ENCODE measurements around the gene MIB1.
A peak's percentile ranks its signal among the peaks of the same experiment; 100 is the strongest.

Gene MIB1

GRCh38 chr18:21820811-21821143, 80.2 kb downstream of the MIB1 start:
- no peak for DNase-seq

DNA sequence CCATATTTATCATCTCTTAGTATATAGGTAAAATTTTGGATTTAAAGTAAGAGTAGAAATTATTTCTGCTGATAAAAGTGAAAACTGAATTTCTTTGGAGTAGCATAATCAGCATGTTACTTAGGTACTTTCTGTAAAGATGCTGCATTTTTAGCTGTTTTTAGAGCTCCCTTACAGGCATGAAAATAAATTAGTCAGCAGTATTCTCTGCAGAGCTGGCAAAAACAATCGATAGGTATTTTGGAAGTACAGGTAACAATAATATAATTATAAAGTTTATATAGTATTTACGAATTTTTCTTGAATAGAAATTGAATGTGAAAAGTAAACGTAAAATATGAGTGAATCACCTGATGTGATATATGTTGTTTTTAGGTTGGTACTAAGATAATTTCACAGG, 83.3 kb downstream of the MIB1 start:
- no peak for DNase-seq

DNA sequence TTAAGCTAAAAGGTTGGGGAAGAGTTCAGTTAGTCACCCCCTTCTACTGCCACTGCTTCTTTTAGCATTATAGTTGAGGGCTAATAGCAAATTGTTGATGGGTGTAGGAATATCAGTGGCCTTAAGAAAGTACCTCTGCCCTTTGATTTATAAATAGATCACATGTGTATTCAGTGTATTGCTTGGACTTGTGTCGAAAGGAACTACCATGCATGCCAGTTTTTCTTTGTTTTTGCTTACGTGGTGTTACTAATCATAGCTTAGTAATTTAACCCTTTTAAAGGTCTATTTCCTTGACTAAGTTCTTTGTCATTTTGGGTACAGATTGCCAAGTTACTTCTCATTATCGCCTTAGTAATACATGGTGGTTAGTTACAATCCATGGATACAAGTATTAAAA, 85.6 kb downstream of the MIB1 start:
- DNase-seq, result no peak

- no peak for DNase-seq
Observed at GRCh38 chr18:21826641-21827302, 86.2 kb downstream of the MIB1 start.

DNA sequence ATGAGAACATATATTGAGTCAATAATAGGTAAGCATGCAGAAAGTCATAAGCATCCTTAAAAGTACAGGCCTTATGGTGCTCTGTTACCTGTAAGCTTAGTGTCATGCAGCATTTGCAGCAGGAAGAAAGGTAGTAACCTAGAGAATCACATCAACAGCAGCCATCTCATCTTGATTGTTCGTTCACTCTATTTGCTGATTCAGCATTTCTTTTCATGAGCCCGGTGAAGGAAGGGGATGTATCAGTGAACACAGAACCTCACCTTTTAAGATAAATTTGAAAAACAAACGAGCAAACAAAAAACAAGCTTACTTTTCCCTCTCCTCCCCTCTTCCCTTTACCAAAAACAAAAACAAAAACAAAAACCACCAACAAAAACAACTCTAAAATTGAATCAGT, 89.9 kb downstream of the MIB1 start:
- DNase-seq, result no peak

- no peak for DNase-seq
Observed at GRCh38 chr18:21831413-21831831, 90.8 kb downstream of the MIB1 start.

DNA sequence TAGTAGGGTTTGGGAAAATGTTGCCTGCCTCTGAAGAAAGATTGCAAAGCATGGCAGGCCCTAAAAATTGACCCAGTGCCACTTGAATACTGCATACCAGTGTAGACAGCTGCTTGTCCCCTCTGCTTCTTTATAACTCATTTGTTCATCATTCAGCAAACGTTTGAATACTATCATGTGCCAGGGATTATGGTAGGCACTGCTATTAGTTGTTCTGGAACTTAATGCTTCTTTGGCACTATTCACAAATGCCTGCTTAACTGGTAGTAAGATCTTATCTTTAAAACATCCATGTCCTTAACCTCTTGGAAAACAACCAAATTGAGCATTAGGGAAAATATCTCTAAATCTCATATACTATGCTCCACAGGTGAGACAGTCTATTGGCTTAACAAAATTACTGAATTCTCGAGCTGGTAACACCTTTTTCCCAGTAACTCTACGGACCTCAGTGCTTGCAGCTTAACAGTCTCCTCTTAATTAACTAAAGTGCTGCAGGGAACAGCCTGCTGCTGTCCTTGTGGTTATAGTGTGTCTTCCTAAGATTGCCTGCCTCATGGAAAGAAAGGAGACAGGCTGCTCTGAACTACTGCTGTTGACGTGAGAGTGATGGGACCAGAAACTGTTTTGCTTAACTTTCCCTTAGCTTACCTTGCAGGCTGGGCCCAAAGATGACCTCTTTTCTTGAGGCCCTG, 93.2 kb downstream of the MIB1 start:
- no peak for DNase-seq

DNA sequence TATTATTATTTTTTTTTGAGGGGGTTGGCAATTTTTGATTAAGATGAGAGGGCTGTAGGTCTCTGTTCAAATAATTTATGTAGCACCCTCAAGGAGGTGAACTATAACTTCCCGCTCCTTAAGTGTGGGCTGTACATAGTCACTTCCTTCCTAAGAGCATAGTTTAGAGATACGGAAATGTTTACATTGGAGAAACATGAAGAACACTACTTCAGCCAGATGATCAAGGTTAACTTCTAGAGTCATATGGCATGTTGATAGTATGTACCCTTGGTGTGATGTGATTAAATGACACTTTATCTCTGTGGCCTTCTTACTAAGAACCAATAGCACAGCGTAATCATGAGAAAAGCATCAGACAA, 93.7 kb downstream of the MIB1 start:
- no peak for DNase-seq

DNA sequence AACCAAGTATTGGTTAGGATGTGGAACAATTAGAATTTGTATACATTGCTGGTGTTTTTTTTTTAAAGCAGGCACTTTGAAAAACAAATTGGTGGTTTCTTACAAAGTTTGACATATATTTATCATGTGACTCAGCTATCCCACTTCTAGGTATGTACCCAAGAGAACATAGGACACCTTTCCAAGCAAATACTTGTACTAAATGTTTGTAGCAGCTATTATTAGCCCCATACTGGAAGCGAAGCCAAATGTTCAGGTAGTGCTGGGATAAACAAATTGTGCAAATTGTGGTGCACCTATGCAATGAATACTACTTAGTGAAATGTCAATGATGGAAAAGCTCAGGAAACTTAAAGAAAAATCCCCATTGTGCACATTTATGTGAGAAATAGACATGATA, 101.0 kb downstream of the MIB1 start:
- DNase-seq, result no peak

DNA sequence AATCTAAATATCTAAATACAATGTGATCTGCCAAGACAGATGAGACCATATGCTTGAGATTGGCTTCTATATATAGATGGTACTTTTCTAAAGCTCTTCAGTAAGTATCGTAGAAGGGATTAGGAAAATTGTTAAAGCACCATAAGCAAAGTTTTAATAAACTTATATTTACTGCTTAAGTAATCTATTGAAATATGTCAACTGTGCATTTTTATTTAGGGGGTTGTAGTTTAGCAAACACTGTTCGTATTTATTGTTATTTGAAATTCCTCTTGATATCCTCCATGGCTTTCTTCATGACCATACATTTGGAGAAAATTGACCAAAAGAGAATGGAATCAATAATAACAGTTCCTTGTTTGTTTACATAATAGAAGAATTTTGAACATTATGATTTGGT, 102.7 kb downstream of the MIB1 start:
- DNase-seq, result no peak

GRCh38 chr18:21851327-21851961, 110.9 kb downstream of the MIB1 start:
- no peak for DNase-seq

GRCh38 chr18:21853016-21853415, 112.4 kb downstream of the MIB1 start:
- DNase-seq, result no peak

DNA sequence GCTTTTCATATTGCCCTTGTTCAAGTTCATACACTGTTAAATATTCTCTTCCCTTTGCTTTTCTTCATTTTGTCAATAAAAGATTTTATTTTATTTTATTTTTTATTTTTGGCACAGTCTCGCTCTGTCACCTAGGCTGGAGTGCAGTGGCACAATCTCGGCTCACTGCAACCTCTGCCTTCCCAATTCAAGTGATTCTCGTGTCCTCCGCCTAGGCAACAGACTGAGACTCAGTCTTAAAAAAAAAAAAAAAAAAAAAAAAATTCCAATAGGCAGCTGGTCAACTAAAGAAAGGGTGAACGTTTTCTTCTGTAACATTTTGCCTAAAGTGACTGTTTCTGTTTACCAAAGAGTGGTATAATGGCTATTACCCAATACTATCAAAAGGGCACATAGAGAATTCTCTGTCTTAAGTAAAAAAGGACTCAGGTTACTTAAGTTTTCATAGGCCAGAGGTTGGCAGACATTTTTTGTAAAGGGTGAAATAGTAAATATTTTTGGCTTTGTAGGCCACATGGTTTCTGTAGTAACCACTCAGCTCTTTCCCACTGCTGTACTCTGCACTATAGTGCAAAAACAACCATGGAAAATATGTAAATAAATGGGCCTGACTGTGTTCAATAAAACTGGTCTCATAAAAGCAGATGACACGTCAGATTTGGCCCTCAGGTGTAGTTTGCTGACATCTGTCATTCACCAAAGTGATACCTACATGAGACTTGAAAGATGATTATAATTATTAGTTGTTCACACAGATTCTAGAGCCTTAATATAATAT, 113.4 kb downstream of the MIB1 start:
- DNase-seq, result no peak

DNA sequence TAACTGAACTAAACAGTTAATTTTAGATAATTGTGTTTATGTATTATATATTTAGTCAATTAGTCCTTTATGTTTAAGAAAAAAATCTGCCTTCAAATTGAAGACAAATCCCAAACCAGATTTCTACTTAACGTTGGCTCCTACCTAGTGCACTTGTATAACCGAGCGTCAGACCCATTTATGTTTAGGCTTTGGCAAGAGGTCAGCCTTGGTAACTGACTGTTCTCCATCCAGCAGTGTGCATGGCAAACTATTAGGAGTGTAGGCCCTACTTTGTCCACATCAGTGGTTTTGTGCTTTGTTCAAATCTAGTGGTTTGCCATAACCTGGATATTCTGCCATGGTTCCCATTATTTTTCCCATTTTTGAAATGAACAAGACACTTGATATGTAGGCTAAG, 114.8 kb downstream of the MIB1 start:
- no peak for DNase-seq

- no peak for DNase-seq
Observed at GRCh38 chr18:21857871-21858270, 117.3 kb downstream of the MIB1 start.

DNA sequence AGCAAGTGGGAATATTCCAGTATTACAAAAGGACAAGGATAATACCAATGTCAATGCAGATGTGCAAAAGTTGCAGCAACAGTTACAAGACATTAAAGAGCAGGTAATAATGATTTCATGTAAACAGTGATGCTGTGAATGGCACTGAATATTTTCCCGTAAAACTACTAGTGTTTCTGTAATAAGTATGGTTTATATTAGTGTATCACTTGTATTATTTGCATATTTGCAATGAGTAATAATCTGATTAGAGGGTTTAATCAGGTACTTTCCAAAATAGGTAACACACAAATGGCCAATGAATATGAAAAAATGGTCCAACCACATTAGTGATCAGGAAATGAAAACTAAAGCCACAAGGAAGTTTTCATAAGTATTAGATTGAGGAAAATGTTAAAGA, 118.0 kb downstream of the MIB1 start:
- no peak for DNase-seq

DNA sequence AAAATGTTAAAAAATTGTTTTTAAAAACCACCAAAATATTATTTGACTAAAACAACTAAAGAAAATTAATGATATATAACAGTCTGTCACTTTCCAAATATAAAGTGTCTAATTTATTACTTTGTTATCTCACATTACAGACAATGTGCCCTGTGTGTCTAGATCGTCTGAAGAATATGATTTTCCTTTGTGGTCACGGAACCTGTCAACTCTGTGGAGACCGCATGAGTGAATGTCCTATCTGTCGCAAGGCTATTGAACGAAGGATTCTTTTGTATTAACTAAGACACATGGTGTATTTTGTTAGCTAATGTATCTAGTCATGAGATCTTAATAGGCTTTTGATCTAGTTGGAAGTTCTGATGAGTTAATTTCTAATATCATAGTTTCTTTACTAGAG, 123.8 kb downstream of the MIB1 start:
- no peak for DNase-seq

- DNase-seq, result no peak
Observed at GRCh38 chr18:21865043-21865442, 124.5 kb downstream of the MIB1 start.

- no peak for DNase-seq
Observed at GRCh38 chr18:21868770-21869169, 128.2 kb downstream of the MIB1 start.

GRCh38 chr18:21889570-21889969, 149.0 kb downstream of the MIB1 start:
- no peak for DNase-seq

DNA sequence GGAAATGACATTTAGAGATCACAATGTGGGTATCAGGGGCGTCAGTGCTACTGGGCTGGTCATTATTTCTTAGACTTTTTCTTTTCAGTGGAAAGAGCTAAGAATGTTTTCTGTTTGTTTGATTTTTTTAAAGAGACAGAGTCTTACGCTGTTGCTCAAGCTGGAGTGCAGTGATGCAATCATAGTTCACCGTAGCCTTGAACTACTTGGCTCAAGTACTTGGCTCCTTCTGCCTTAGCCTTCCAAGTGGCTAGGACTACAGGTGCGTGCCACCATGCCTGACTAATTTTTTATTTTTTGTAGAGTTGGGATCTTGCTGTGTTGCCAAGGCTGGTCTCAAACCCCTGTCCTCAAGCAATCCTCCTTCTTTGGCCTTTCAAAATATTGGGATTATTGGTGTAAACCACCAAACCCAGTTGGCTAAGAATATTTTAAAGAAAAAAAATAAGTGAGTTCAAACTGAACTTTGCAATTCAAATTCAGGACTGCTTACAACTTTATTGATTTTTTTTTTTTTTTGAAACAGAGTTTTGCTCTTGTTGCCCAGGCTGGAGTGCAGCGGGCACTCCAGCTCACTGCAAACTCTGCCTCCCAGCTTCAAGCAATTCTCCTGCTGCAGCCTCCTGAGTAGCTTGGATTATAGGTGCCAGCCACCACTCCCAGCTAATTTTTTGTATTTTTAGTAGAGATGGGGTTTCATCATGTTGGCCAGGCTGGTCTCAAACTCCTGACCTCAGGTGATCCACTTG, 154.2 kb downstream of the MIB1 start:
- DNase-seq, result no peak

GRCh38 chr18:21896732-21897336, 156.2 kb downstream of the MIB1 start:
- no peak for DNase-seq

DNA sequence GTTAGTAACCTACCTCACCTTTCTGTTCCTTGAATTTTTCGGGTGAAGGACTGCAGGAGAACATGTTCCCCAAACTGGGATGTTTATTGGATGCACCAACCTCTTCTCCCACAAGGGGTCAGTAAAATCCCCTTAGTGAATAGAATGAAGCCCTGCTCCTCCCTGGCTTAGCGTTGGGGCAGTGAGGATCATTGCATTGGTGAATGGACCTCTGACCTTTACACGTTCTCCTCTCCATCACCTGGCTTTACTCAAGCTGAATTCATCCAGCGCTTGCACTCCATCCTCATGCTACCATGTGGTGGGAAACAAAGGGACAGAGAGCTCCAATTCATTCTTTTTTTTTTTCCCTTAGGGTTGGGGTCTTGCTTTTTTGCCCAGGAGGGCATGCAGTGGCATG, 157.2 kb downstream of the MIB1 start:
- peak; percentile 27 to 39 for DNase-seq
